CD8-positive, alpha-beta memory T cell (primary cell): ENCODE measurements around the gene PRMT1. TPM values are rescaled to one million over a fixed set of nuclear protein-coding genes. Genes with fewer than 3 reads are reported as not detected.

Experiments
- CTCF ChIA-PET: fragments of 350-600 bp; sonication (Branson Sonifier 250); formaldehyde crosslinking; loops from one replicate; lab custom pipeline; 2021; ENCODE audit warnings: antibody characterized with exemption; lab: Charles Lee
- POLR2A ChIA-PET: fragments of 350-600 bp; sonication (Branson Sonifier 250); formaldehyde crosslinking; loops from one replicate; lab custom pipeline; 2021; ENCODE audit warnings: antibody characterized with exemption; lab: Charles Lee
- DNase-seq, 5 donors: peaks; one replicate each; pipeline versions ENCODE4 v3.0.0 to v3.0.0-alpha.2; 2020 to 2022; ENCODE audit warnings: mixed read lengths in 1 of 5
- H3K27ac ChIP-seq: one replicate; pipeline ENCODE4 v1.7.0; 2013; ENCODE audit warnings: low read depth, mild to moderate bottlenecking, low read length, moderate library complexity
- H3K27me3 ChIP-seq: 2 replicates; pipeline ENCODE4 v1.7.0; 2013; ENCODE audit warnings: low read length, mild to moderate bottlenecking; ENCODE audit not compliant: insufficient read depth, poor library complexity, severe bottlenecking
- H3K36me3 ChIP-seq: 2 replicates; pipeline ENCODE4 v1.7.0; 2013; ENCODE audit warnings: mild to moderate bottlenecking, low read length, moderate library complexity; ENCODE audit not compliant: insufficient read depth
- H3K4me1 ChIP-seq: 2 replicates; pipeline ENCODE4 v1.7.0; 2013; ENCODE audit warnings: mild to moderate bottlenecking, low read length, moderate library complexity; ENCODE audit not compliant: insufficient read depth
- H3K4me3 ChIP-seq: 2 replicates; pipeline ENCODE4 v1.7.0; 2013; ENCODE audit warnings: mild to moderate bottlenecking, low read length
- H3K9me3 ChIP-seq: 2 replicates; pipeline ENCODE4 v1.7.0; 2013; ENCODE audit warnings: mild to moderate bottlenecking, low read length
- H3K27ac Mint-ChIP-seq, 8 donors: one replicate each; pipeline ENCODE4 v1.8.0; 2020 to 2021; ENCODE audit warnings: mixed read lengths in 8 of 8, mild to moderate bottlenecking in 6 of 8, inconsistent platforms in 3 of 8, moderate library complexity in 3 of 8
- H3K27me3 Mint-ChIP-seq, 2 donors: one replicate each; pipeline ENCODE4 v1.8.0; 2020 to 2021; ENCODE audit warnings: mixed read lengths in 2 of 2, mild to moderate bottlenecking in 1 of 2, moderate library complexity in 1 of 2
- H3K36me3 Mint-ChIP-seq, 3 donors: one replicate each; pipeline ENCODE4 v1.8.0; 2020 to 2021; ENCODE audit warnings: mixed read lengths in 3 of 3, inconsistent platforms in 1 of 3, mild to moderate bottlenecking in 1 of 3
- H3K4me1 Mint-ChIP-seq, 3 donors: one replicate each; pipeline ENCODE4 v1.8.0; 2020 to 2021; ENCODE audit warnings: mixed read lengths in 3 of 3, inconsistent platforms in 1 of 3, mild to moderate bottlenecking in 1 of 3
- H3K4me3 Mint-ChIP-seq, 7 donors: one replicate each; pipeline ENCODE4 v1.8.0; 2020 to 2021; ENCODE audit warnings: mixed read lengths in 7 of 7, mild to moderate bottlenecking in 6 of 7, moderate library complexity in 4 of 7, inconsistent platforms in 2 of 7
- H3K9me3 Mint-ChIP-seq, 5 donors: one replicate each; pipeline ENCODE4 v1.8.0; 2020 to 2022; ENCODE audit warnings: mixed read lengths in 5 of 5, mild to moderate bottlenecking in 3 of 5, moderate library complexity in 2 of 5, inconsistent platforms in 1 of 5
- polyA plus RNA-seq: library from polyadenylated mRNA; unstranded; fragments of 300-500 nt; fragmentation: Illumina TruSeq; gene quantifications from one replicate; pipeline ENCODE4 v1.2.3, GENCODE V29; 2021
- total RNA-seq, 2 experiments: library from RNA; stranded (reverse); gene quantifications; one replicate each; pipeline ENCODE4 v1.2.3, GENCODE V29; 2021

PRMT1 gene
- total and polyA plus RNA-seq, 3 experiments from 2014 or later = 135 to 537 (median 529) TPM

DNA sequence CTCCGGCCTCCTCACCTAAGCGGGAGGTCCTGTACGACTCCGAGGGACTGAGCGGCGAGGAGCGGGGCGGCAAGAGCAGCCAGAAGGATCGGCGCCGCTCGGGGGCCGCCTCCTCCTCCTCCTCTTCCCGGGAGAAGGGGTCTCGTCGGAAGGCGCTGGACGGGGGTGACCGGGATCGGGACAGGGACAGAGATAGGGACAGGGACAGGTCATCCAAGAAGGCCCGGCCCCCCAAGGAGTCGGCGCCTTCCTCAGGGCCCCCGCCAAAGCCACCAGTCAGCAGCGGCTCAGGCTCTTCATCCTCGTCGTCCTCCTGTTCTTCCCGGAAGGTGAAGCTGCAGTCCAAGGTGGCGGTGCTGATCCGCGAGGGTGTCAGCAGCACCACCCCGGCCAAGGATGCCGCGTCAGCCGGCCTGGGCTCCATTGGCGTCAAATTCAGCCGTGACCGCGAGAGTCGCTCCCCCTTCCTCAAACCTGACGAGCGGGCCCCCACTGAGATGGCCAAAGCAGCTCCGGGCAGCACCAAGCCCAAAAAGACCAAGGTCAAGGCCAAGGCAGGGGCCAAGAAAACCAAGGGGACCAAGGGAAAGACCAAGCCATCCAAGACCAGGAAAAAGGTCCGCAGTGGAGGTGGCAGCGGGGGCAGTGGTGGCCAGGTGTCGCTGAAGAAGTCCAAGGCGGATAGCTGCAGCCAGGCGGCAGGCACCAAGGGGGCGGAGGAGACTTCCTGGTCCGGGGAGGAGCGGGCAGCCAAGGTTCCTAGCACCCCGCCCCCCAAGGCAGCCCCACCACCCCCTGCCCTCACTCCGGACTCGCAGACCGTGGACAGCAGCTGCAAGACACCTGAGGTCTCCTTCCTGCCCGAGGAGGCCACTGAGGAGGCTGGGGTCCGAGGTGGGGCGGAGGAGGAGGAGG is 24.3 kb upstream of the PRMT1 start:
- ChIA-PET POLR2A (interaction anchor here (1.0 kb wide), 1 partner anchor 12 kb away, joined by 3 read pairs; the partner anchor contains the start of genes BCL2L12 and IRF3), CTCF (no interaction called here)
- Histone ChIP-seq H3K9me3 (no peaks in the 10 kb centered on the region), H3K27ac (no peak overlapping the region), H3K4me3 (no peak overlapping the region), H3K27me3 (no peaks in the 10 kb centered on the region), H3K36me3 (peaks cover 34% of the 10 kb centered on the region), H3K4me1 (no peaks in the 10 kb centered on the region)
- Mint-ChIP-seq H3K4me3 (no peak overlapping the region), H3K27ac (no peak overlapping the region), H3K36me3 (peaks cover 0 to 73% (median 1%) of the 10 kb centered on the region in 3 donors), H3K27me3 (no peaks in the 10 kb centered on the region), H3K9me3 (no peaks in the 10 kb centered on the region), H3K4me1 (peaks cover 0 to 4% (median 2%) of the 10 kb centered on the region in 3 donors)
- peak in 1 of 5 donors; percentile 44 for DNase-seq

DNA sequence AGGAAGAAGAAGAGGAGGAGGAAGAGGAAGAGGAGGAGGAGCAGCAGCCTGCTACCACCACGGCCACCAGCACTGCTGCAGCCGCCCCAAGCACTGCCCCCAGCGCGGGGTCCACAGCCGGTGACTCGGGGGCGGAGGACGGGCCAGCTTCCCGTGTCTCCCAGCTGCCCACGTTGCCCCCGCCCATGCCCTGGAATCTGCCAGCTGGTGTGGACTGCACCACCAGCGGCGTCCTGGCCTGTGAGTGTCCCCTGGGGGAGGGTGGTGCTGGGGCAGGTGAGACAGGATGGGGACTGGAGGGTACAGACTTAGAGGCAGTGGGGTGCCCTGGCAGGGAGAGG is 23.6 kb upstream of the PRMT1 start:
- Mint-ChIP-seq H3K27ac (no peak overlapping the region), H3K9me3 (no peaks in the 10 kb centered on the region), H3K27me3 (no peaks in the 10 kb centered on the region), H3K4me3 (no peak overlapping the region), H3K36me3 (peaks cover 0 to 75% (median 1%) of the 10 kb centered on the region in 3 donors), H3K4me1 (peaks cover 0 to 4% (median 2%) of the 10 kb centered on the region in 3 donors)
- DNase-seq = no peak
- no peaks in the 10 kb centered on the region for H3K9me3 ChIP-seq
- ChIA-PET CTCF (no interaction called here), POLR2A (interaction anchor here (1.0 kb wide), 1 partner anchor 12 kb away, joined by 3 read pairs; the partner anchor contains the start of genes BCL2L12 and IRF3)
- H3K4me3 ChIP-seq = no peak overlapping the region
- H3K4me1 ChIP-seq = no peaks in the 10 kb centered on the region
- H3K27ac ChIP-seq = no peak overlapping the region
- no peaks in the 10 kb centered on the region for H3K27me3 ChIP-seq
- peaks cover 34% of the 10 kb centered on the region for H3K36me3 ChIP-seq

DNA sequence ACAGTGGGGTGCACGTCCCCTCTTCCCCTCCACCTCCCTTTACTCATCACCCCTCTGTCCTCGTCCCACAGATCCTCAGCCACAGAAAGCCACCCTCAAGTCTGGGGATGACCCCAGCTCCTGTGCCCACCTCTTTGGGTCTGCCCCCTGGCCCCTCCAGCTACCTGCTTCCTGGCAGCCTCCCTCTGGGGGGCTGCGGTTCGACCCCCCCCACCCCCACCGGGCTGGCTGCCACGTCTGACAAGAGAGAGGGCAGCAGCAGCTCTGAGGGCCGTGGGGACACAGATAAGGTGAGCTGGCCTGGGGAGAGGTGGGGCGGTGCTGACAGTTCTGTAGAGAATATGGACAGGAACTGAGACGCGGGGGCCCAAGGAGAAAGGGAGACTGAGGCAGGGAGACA is 22.5 kb upstream of the PRMT1 start:
- ChIA-PET CTCF (interaction anchor here (2.6 kb wide), 1 partner anchor 12 kb away, joined by 8 read pairs; the partner anchor contains the start of gene SCAF1), POLR2A (no interaction called here)
- Histone ChIP-seq H3K4me3 (no peak overlapping the region), H3K27ac (no peak overlapping the region), H3K36me3 (peaks cover 44% of the 10 kb centered on the region), H3K9me3 (no peaks in the 10 kb centered on the region), H3K4me1 (no peaks in the 10 kb centered on the region), H3K27me3 (no peaks in the 10 kb centered on the region)
- Mint-ChIP-seq H3K4me3 (no peak overlapping the region), H3K4me1 (peaks cover 0 to 9% (median 2%) of the 10 kb centered on the region in 3 donors), H3K27me3 (no peaks in the 10 kb centered on the region), H3K36me3 (peaks cover 0 to 77% (median 1%) of the 10 kb centered on the region in 3 donors), H3K9me3 (no peaks in the 10 kb centered on the region), H3K27ac (peak overlapping the region in 2 of 8 donors; percentile 50 to 74)
- DNase-seq = no peak

DNA sequence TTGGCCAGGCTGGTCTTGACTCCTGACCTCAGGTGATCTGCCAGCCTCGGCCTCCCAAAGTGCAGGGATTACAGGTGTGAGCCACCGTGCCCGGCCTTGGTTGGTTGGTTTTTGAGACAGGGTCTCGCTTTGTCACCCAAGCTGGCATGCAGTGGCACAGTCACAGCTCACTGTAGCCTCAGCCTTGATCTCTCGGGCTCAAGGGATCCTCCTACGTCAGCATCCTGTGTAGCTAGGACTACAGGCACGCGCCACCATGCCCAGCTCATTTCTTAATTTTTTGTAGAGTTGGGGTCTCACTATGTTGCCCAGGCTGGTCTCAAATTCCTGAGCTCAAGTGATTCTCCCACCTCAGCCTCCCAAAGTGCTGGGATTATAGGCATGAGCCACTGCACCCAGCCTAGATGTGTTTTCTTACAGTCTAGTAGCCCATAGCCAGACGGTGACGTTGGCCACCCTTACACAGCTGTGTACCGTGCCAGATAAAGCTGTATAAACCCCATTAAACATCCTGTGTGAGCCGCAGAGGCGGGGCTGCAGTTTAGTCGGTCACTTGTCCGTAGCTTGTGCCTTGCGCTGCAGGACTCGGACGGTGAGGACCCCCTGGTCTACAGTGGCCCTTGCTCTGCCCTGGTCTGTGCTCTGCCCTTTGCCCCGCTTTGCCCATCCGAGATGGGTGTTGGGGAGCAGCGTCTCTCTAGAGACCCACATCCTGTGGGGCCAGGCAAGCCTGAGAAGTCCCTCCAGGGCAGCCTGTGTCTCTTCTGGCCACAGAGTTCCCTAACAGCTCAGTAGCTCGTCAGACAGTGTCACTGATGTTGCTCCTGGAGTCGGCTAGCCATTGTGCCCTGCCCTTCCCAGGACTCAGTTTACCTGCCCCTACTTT is 21.3 kb upstream of the PRMT1 start:
- Mint-ChIP-seq H3K27ac (peak overlapping the region in 5 of 8 donors; percentile 15 to 72 (median 59)), H3K4me3 (no peak overlapping the region), H3K4me1 (peaks cover 0 to 17% (median 5%) of the 10 kb centered on the region in 3 donors), H3K9me3 (no peaks in the 10 kb centered on the region), H3K27me3 (no peaks in the 10 kb centered on the region), H3K36me3 (peaks cover 0 to 77% (median 5%) of the 10 kb centered on the region in 3 donors)
- POLR2A ChIA-PET = interaction anchor here (0.6 kb wide), 1 partner anchor 425 kb away, joined by 3 read pairs; no protein-coding TSS in a partner anchor
- Histone ChIP-seq H3K4me1 (no peaks in the 10 kb centered on the region), H3K9me3 (no peaks in the 10 kb centered on the region), H3K27ac (no peak overlapping the region), H3K4me3 (no peak overlapping the region), H3K36me3 (peaks cover 41% of the 10 kb centered on the region), H3K27me3 (no peaks in the 10 kb centered on the region)
- no peak for DNase-seq
- CTCF ChIA-PET = interaction anchor here (1.1 to 2.6 kb wide), 3 partner anchors 13 to 17 kb away, joined by 3 to 8 read pairs (median 3); partner anchors contain the start of gene SCAF1

- Mint-ChIP-seq H3K4me3 (no peak overlapping the region), H3K36me3 (peaks cover 0 to 82% (median 5%) of the 10 kb centered on the region in 3 donors), H3K9me3 (no peaks in the 10 kb centered on the region), H3K4me1 (peaks cover 0 to 17% (median 5%) of the 10 kb centered on the region in 3 donors), H3K27me3 (no peaks in the 10 kb centered on the region), H3K27ac (peak overlapping the region in 5 of 8 donors; percentile 11 to 50 (median 42))
- Histone ChIP-seq H3K4me1 (no peaks in the 10 kb centered on the region), H3K4me3 (no peak overlapping the region), H3K27ac (no peak overlapping the region), H3K36me3 (peaks cover 44% of the 10 kb centered on the region), H3K27me3 (no peaks in the 10 kb centered on the region), H3K9me3 (no peaks in the 10 kb centered on the region)
- no peak for DNase-seq
- ChIA-PET CTCF (interaction anchor here (1.1 to 2.6 kb wide), 3 partner anchors 14 to 24 kb away, joined by 3 to 8 read pairs (median 3); partner anchors contain the start of gene SCAF1), POLR2A (interaction anchor here (0.6 kb wide), 2 partner anchors 44 to 426 kb away, joined by 3 to 4 read pairs; no protein-coding TSS in a partner anchor)
Measured at GRCh38 chr19:49656456-49657109, 20.5 kb upstream of the PRMT1 start.

DNA sequence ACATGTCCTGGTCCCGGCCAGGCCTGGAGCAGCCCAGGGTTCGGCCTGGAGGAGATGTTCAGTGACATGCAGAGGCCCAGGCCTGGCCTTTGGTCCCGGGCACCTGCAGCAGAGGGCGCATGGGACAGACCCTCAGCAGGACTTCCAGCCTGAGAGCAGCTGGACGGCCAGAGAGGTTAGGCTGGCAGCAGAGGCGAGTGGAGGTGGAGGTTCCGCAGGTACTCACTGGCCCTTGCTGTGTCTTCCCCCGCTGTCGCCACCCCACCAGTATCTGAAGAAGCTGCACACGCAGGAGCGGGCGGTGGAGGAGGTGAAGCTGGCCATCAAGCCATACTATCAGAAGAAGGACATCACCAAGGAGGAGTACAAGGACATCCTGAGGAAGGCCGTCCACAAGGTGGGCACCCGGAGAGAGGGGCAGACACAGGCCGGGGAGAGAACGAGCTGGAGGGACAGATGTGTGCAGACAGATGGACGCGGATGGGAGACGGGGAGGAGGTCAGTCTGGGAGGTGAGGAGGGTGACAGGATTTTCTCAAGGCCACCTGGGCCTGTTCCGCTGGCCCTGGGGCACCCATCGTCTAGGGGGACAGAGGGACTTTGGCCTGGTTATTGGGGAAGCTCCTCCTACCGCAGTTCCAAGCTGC is 19.5 kb upstream of the PRMT1 start:
- Histone ChIP-seq H3K27ac (no peak overlapping the region), H3K9me3 (no peaks in the 10 kb centered on the region), H3K4me1 (peaks cover 8% of the 10 kb centered on the region), H3K27me3 (no peaks in the 10 kb centered on the region), H3K4me3 (no peak overlapping the region), H3K36me3 (peaks cover 54% of the 10 kb centered on the region)
- peaks cover 3 to 22% (median 7%) of the 10 kb centered on the region in 3 donors for H3K4me1 Mint-ChIP-seq
- CTCF ChIA-PET = interaction anchor here (1.1 to 1.6 kb wide), 2 partner anchors 15 to 23 kb away, joined by 3 to 5 read pairs; no protein-coding TSS in a partner anchor
- peaks cover 0 to 87% (median 5%) of the 10 kb centered on the region in 3 donors for H3K36me3 Mint-ChIP-seq
- no peaks in the 10 kb centered on the region for H3K9me3 Mint-ChIP-seq
- POLR2A ChIA-PET = interaction anchor here (0.6 kb wide), 1 partner anchor 45 kb away, joined by 4 read pairs; no protein-coding TSS in a partner anchor
- DNase-seq = no peak
- peak overlapping the region in 6 of 8 donors; percentile 29 to 86 (median 64) for H3K27ac Mint-ChIP-seq
- H3K27me3 Mint-ChIP-seq = no peaks in the 10 kb centered on the region
- H3K4me3 Mint-ChIP-seq = peak overlapping the region in 1 of 7 donors; percentile 50

DNA sequence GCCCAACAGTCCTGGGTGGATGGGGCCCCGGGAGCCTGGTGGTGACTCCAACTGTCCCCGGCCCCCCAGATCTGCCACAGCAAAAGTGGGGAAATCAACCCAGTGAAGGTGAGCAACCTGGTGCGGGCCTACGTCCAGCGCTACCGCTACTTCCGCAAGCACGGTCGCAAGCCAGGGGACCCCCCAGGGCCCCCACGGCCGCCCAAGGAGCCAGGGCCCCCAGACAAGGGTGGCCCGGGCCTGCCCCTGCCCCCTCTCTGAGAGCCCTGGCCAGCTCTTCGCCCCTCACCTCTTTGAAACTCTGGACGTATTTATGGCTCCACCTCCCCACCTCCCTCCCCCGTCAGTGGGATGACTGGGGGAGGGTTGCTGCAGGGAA is 18.9 kb upstream of the PRMT1 start:
- Histone ChIP-seq H3K9me3 (no peaks in the 10 kb centered on the region), H3K4me3 (no peak overlapping the region), H3K27ac (no peak overlapping the region), H3K36me3 (peaks cover 57% of the 10 kb centered on the region), H3K27me3 (no peaks in the 10 kb centered on the region), H3K4me1 (peaks cover 13% of the 10 kb centered on the region)
- ChIA-PET CTCF (interaction anchor here (1.6 kb wide), 1 partner anchor 14 kb away, joined by 5 read pairs; no protein-coding TSS in a partner anchor), POLR2A (no interaction called here)
- H3K27ac Mint-ChIP-seq = no peak overlapping the region
- H3K27me3 Mint-ChIP-seq = no peaks in the 10 kb centered on the region
- peaks cover 8 to 27% (median 12%) of the 10 kb centered on the region in 3 donors for H3K4me1 Mint-ChIP-seq
- no peak for DNase-seq
- H3K4me3 Mint-ChIP-seq = no peak overlapping the region
- H3K9me3 Mint-ChIP-seq = no peaks in the 10 kb centered on the region
- peaks cover 0 to 88% (median 5%) of the 10 kb centered on the region in 3 donors for H3K36me3 Mint-ChIP-seq
